ENCODE measurements around the gene AJAP1. TPM values are rescaled to one million over a fixed set of nuclear protein-coding genes. Genes with fewer than 3 reads are reported as not detected.

The AJAP1 gene
- total RNA-seq, 1 experiment from 2014 or later, result not detected

GRCh38 chr1:4636644-4637380, 17.6 kb upstream of the AJAP1 start:
- H3K4me1 ChIP-seq (replicated peaks), result no peaks in the 10 kb centered on the region
- DNase-seq (ENCODE audit: low read depth in 1 of 2, low spot score in 2 of 2), result no peak
- H3K9me3 ChIP-seq (replicated peaks), result peaks cover 7% of the 10 kb centered on the region
- H3K4me3 ChIP-seq, result no peak overlapping the region
- no peak overlapping the region for H3K27ac ChIP-seq
- H3K36me3 ChIP-seq, result no peaks in the 10 kb centered on the region
- H3K27me3 ChIP-seq (replicated peaks), result no peaks in the 10 kb centered on the region

DNA sequence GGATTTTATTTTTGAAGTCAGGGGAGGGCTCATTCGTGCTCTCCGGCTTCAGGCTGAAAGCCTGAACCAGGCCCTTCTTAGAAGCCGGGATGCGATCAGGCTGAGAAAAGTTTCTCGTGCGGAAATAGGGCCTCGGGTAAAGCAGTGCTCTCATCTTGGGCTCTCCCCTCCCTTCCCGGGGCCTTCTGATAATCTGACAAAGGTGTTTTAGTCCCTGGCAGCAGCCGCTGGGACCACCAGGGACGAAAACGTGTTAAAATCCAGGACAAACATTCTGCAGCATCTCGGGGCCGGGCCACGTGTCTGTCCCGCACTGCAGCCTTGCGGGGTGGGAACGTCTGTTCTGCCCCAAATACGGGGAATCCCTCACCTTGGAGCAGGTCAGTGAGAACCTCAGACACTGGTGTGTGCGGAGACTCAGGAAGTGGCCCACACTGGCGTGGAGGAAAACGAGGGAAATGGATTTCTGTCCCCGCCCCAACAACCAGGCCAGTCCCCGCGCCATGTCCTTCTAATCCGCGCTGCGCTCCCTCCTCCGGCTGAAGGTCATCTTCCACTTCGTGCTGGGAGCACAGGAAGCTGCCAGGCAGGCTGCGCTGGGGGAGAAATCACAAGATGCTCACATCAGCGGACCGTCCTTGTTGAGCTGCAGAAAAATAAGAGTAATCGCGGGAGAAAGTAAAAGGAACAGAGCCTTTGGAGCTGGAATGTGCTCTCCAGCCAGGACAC, 16.6 kb upstream of the AJAP1 start:
- no peaks in the 10 kb centered on the region for H3K36me3 ChIP-seq
- no peaks in the 10 kb centered on the region for H3K27me3 ChIP-seq (replicated peaks)
- peaks cover 7% of the 10 kb centered on the region for H3K9me3 ChIP-seq (replicated peaks)
- DNase-seq (ENCODE audit: low read depth in 1 of 2, low spot score in 2 of 2), result no peak
- no peak overlapping the region for H3K27ac ChIP-seq
- H3K4me1 ChIP-seq (replicated peaks), result no peaks in the 10 kb centered on the region
- H3K4me3 ChIP-seq, result no peak overlapping the region

GRCh38 chr1:4638345-4638729, 16.1 kb upstream of the AJAP1 start:
- H3K27ac ChIP-seq, result no peak overlapping the region
- no peaks in the 10 kb centered on the region for H3K4me1 ChIP-seq (replicated peaks)
- H3K4me3 ChIP-seq, result no peak overlapping the region
- no peak for DNase-seq (ENCODE audit: low read depth in 1 of 2, low spot score in 2 of 2)
- H3K27me3 ChIP-seq (replicated peaks), result no peaks in the 10 kb centered on the region
- H3K36me3 ChIP-seq, result no peaks in the 10 kb centered on the region
- H3K9me3 ChIP-seq (replicated peaks), result peaks cover 7% of the 10 kb centered on the region

GRCh38 chr1:4640931-4641330, 13.5 kb upstream of the AJAP1 start:
- H3K27ac ChIP-seq, result no peak overlapping the region
- no peak overlapping the region for H3K4me3 ChIP-seq
- DNase-seq (ENCODE audit: low read depth in 1 of 2, low spot score in 2 of 2), result no peak
- H3K27me3 ChIP-seq (replicated peaks), result no peaks in the 10 kb centered on the region
- H3K4me1 ChIP-seq (replicated peaks), result no peaks in the 10 kb centered on the region
- no peaks in the 10 kb centered on the region; the same call in 1 of the 2 replicates for H3K9me3 ChIP-seq (replicated peaks)
- H3K36me3 ChIP-seq, result no peaks in the 10 kb centered on the region

- H3K4me1 ChIP-seq (replicated peaks), result no peaks in the 10 kb centered on the region
- H3K27me3 ChIP-seq (replicated peaks), result no peaks in the 10 kb centered on the region
- DNase-seq (ENCODE audit: low read depth in 1 of 2, low spot score in 2 of 2), result no peak
- H3K9me3 ChIP-seq (replicated peaks), result no peaks in the 10 kb centered on the region; the same call in none of the 2 replicates
- no peak overlapping the region for H3K27ac ChIP-seq
- no peaks in the 10 kb centered on the region for H3K36me3 ChIP-seq
- H3K4me3 ChIP-seq, result no peak overlapping the region
Measured at GRCh38 chr1:4647391-4647790, 7.0 kb upstream of the AJAP1 start.

GRCh38 chr1:4648657-4649056, 5.8 kb upstream of the AJAP1 start:
- Histone ChIP-seq H3K27me3 (replicated peaks) (no peaks in the 10 kb centered on the region), H3K27ac (no peak overlapping the region), H3K36me3 (no peaks in the 10 kb centered on the region), H3K4me3 (no peak overlapping the region), H3K9me3 (replicated peaks) (no peaks in the 10 kb centered on the region; the same call in none of the 2 replicates), H3K4me1 (replicated peaks) (no peaks in the 10 kb centered on the region)
- no peak for DNase-seq (ENCODE audit: low read depth in 1 of 2, low spot score in 2 of 2)

- DNase-seq (ENCODE audit: low read depth in 1 of 2, low spot score in 2 of 2), result no peak
- no peaks in the 10 kb centered on the region for H3K4me1 ChIP-seq (replicated peaks)
- H3K9me3 ChIP-seq (replicated peaks), result no peaks in the 10 kb centered on the region; the same call in none of the 2 replicates
- no peaks in the 10 kb centered on the region for H3K36me3 ChIP-seq
- no peak overlapping the region for H3K27ac ChIP-seq
- no peaks in the 10 kb centered on the region for H3K27me3 ChIP-seq (replicated peaks)
- H3K4me3 ChIP-seq, result no peak overlapping the region
Measured at GRCh38 chr1:4650481-4650880, 3.9 kb upstream of the AJAP1 start.

GRCh38 chr1:4650981-4651380, 3.4 kb upstream of the AJAP1 start:
- Histone ChIP-seq H3K4me3 (no peak overlapping the region), H3K27ac (no peak overlapping the region), H3K9me3 (replicated peaks) (no peaks in the 10 kb centered on the region; the same call in none of the 2 replicates), H3K4me1 (replicated peaks) (no peaks in the 10 kb centered on the region), H3K36me3 (no peaks in the 10 kb centered on the region), H3K27me3 (replicated peaks) (no peaks in the 10 kb centered on the region)
- no peak for DNase-seq (ENCODE audit: low read depth in 1 of 2, low spot score in 2 of 2)

GRCh38 chr1:4652631-4653327, 1.6 kb upstream of the AJAP1 start:
- no peaks in the 10 kb centered on the region for H3K4me1 ChIP-seq (replicated peaks)
- no peaks in the 10 kb centered on the region for H3K36me3 ChIP-seq
- no peak overlapping the region for H3K4me3 ChIP-seq
- DNase-seq (ENCODE audit: low read depth in 1 of 2, low spot score in 2 of 2), result no peak
- no peak overlapping the region for H3K27ac ChIP-seq
- H3K9me3 ChIP-seq (replicated peaks), result no peaks in the 10 kb centered on the region
- H3K27me3 ChIP-seq (replicated peaks), result no peaks in the 10 kb centered on the region

- no peak overlapping the region for H3K4me3 ChIP-seq
- H3K4me1 ChIP-seq (replicated peaks), result no peaks in the 10 kb centered on the region
- H3K27ac ChIP-seq, result no peak overlapping the region
- H3K36me3 ChIP-seq, result no peaks in the 10 kb centered on the region
- no peaks in the 10 kb centered on the region for H3K9me3 ChIP-seq (replicated peaks)
- no peak for DNase-seq (ENCODE audit: low read depth in 1 of 2, low spot score in 2 of 2)
- H3K27me3 ChIP-seq (replicated peaks), result no peaks in the 10 kb centered on the region
Measured at GRCh38 chr1:4653328-4653660, 1.1 kb upstream of the AJAP1 start.

GRCh38 chr1:4654764-4655673, 610 bp downstream of the AJAP1 start:
- DNase-seq (ENCODE audit: low read depth in 1 of 2, low spot score in 2 of 2), result no peak
- Histone ChIP-seq H3K36me3 (no peaks in the 10 kb centered on the region), H3K27ac (no peak overlapping the region), H3K4me3 (no peak overlapping the region), H3K9me3 (replicated peaks) (no peaks in the 10 kb centered on the region), H3K27me3 (replicated peaks) (no peaks in the 10 kb centered on the region), H3K4me1 (replicated peaks) (no peaks in the 10 kb centered on the region)

DNA sequence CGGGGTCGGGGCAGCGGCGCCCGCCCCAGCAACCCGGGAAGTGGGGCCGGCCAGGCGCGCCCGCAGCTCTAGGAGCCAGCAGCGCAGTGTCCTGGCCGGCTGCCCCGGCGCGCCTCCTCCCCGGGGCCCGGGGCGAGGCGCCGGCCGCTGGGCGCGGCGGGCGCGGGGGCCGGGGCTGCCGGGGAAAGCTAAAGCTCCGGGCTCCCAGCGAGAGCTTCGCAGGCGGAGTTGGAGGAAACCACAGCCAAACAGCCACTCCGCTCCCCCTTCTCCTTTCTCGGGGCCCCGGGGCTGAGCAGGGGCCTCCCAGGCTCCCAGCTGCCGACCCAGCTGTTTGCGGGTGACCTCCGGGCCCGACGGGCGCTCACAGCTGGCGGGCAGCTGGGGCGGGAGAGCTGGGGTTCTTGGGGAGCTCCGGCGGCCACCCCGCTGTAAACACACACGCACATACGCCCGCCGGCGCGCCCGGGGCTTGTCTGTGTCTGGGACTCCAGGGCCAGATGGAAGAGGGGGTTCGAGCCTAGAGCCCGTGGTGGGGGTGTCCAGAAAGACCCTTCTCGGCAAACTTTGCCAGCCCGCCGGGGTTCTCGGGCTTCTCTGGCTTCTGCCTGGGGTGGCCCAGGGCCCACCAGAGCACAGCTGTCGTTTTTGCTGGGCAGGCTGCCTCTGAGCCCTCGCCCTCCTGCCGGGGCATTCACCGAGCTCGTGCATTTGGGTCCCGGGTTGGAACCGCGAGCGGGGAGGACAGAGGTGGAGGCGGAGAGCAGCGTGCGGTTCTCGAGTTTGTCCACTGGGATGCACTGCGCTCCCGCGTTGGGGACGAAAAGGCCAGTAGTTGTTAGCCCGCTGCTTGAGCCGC, 1.5 kb downstream of the AJAP1 start:
- Histone ChIP-seq H3K9me3 (replicated peaks) (peaks cover 4% of the 10 kb centered on the region; the same call in 1 of the 2 replicates), H3K36me3 (no peaks in the 10 kb centered on the region), H3K4me1 (replicated peaks) (no peaks in the 10 kb centered on the region), H3K4me3 (no peak overlapping the region), H3K27ac (no peak overlapping the region), H3K27me3 (replicated peaks) (no peaks in the 10 kb centered on the region)
- DNase-seq (ENCODE audit: low read depth in 1 of 2, low spot score in 2 of 2), result no peak
